ENCODE measurements around the gene MCHR1. TPM values are rescaled to one million over a fixed set of nuclear protein-coding genes. Genes with fewer than 3 reads are reported as not detected.

MCHR1 gene
- total RNA-seq, 1 experiment from 2014 or later = not detected

DNA sequence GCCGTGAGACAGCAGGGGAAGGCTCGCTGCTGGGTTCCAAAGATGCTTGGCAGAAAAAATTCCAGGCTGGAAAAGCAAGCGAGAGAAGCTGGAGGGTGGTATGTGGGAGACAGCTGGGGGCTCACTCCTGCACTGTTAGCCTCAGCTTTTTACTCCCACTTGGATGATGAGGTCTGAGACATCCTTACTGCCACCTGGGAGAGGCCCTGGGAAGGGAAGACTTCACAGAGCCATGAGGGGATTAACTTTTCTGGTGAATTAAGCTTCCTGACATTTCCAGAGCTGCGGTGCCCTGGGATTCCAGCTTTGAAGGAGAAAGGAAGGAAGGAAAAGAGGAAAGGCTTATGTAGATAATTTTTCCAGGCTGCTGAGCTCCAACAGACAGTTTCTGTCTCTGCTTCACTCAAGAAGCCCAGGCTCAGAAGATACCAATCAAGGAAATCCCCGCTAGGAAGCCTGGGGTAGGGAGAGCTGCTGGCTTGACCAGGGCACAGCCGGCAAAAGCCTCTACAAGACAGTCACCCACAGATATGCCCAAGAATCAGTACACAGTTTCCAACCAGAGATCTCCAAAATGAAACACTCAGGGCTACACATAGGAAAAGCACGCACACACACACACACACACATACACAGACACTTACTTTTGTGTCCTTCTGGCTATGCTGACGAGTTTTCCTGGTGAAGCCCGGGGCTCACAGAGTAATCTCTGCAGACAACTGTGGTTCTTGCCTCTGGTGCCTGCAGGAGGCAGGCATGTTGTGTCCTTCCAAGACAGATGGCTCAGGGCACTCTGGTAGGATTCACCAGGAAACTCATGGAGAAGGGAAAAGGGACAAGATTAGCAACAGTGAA lies 907 bp downstream of the MCHR1 start:
- Mint-ChIP-seq H3K27me3 (ENCODE audit: unreplicated experiment) (peaks cover 56% of the 10 kb centered on the region), H3K27ac (ENCODE audit: unreplicated experiment) (no peak overlapping the region), H3K4me3 (ENCODE audit: low read depth, unreplicated experiment) (no peak overlapping the region), H3K9me3 (ENCODE audit: low read depth, unreplicated experiment) (no peaks in the 10 kb centered on the region), H3K4me1 (ENCODE audit: low read depth, unreplicated experiment) (peaks cover 8% of the 10 kb centered on the region), H3K36me3 (ENCODE audit: insufficient read depth, unreplicated experiment) (no peaks in the 10 kb centered on the region)
- TF ChIP-seq, protein P1, sequence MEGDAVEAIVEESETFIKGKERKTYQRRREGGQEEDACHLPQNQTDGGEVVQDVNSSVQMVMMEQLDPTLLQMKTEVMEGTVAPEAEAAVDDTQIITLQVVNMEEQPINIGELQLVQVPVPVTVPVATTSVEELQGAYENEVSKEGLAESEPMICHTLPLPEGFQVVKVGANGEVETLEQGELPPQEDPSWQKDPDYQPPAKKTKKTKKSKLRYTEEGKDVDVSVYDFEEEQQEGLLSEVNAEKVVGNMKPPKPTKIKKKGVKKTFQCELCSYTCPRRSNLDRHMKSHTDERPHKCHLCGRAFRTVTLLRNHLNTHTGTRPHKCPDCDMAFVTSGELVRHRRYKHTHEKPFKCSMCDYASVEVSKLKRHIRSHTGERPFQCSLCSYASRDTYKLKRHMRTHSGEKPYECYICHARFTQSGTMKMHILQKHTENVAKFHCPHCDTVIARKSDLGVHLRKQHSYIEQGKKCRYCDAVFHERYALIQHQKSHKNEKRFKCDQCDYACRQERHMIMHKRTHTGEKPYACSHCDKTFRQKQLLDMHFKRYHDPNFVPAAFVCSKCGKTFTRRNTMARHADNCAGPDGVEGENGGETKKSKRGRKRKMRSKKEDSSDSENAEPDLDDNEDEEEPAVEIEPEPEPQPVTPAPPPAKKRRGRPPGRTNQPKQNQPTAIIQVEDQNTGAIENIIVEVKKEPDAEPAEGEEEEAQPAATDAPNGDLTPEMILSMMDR (IDR thresholded peaks at IDR 0.05; ENCODE audit: unreplicated experiment) = no peak
- BruUV-seq (replicated peaks) = no TSS peak
- CTCF ChIA-PET = interaction anchor here (0.9 to 1.1 kb wide), 2 partner anchors 80 to 98 kb away, joined by 3 to 4 read pairs; no protein-coding TSS in a partner anchor
- intact Hi-C loops (cut with micrococcal nuclease; ENCODE audit: unreplicated experiment) = no loop called here
- no peak for DNase-seq

DNA sequence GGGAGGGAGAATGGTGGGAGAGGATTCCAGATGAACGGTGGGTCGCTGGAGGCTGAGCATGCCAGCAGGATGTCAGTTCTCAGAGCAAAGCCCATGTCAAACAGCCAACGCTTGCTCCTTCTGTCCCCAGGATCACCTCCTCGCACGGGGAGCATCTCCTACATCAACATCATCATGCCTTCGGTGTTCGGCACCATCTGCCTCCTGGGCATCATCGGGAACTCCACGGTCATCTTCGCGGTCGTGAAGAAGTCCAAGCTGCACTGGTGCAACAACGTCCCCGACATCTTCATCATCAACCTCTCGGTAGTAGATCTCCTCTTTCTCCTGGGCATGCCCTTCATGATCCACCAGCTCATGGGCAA lies 1.5 kb downstream of the MCHR1 start:
- Mint-ChIP-seq H3K4me3 (ENCODE audit: low read depth, unreplicated experiment) (no peak overlapping the region), H3K9me3 (ENCODE audit: low read depth, unreplicated experiment) (no peaks in the 10 kb centered on the region), H3K27me3 (ENCODE audit: unreplicated experiment) (peaks cover 63% of the 10 kb centered on the region), H3K36me3 (ENCODE audit: insufficient read depth, unreplicated experiment) (no peaks in the 10 kb centered on the region), H3K4me1 (ENCODE audit: low read depth, unreplicated experiment) (peaks cover 8% of the 10 kb centered on the region), H3K27ac (ENCODE audit: unreplicated experiment) (no peak overlapping the region)
- no TSS peak for BruUV-seq (replicated peaks)
- TF ChIP-seq, protein P1 (IDR thresholded peaks at IDR 0.05; ENCODE audit: unreplicated experiment) = no peak
- intact Hi-C loops (cut with micrococcal nuclease; ENCODE audit: unreplicated experiment) = no loop called here
- CTCF ChIA-PET = interaction anchor here (0.9 to 1.1 kb wide), 2 partner anchors 80 to 98 kb away, joined by 3 to 4 read pairs; no protein-coding TSS in a partner anchor
- no peak for DNase-seq

DNA sequence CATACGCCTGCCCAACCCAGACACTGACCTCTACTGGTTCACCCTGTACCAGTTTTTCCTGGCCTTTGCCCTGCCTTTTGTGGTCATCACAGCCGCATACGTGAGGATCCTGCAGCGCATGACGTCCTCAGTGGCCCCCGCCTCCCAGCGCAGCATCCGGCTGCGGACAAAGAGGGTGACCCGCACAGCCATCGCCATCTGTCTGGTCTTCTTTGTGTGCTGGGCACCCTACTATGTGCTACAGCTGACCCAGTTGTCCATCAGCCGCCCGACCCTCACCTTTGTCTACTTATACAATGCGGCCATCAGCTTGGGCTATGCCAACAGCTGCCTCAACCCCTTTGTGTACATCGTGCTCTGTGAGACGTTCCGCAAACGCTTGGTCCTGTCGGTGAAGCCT lies 2.2 kb downstream of the MCHR1 start:
- BruUV-seq (replicated peaks) = no TSS peak
- Mint-ChIP-seq H3K27ac (ENCODE audit: unreplicated experiment) (no peak overlapping the region), H3K27me3 (ENCODE audit: unreplicated experiment) (peaks cover 64% of the 10 kb centered on the region), H3K4me1 (ENCODE audit: low read depth, unreplicated experiment) (peaks cover 8% of the 10 kb centered on the region), H3K9me3 (ENCODE audit: low read depth, unreplicated experiment) (no peaks in the 10 kb centered on the region), H3K36me3 (ENCODE audit: insufficient read depth, unreplicated experiment) (no peaks in the 10 kb centered on the region), H3K4me3 (ENCODE audit: low read depth, unreplicated experiment) (no peak overlapping the region)
- CTCF ChIA-PET = interaction anchor here (1.2 kb wide), 1 partner anchor 11 kb away, joined by 4 read pairs; no protein-coding TSS in a partner anchor
- DNase-seq = no peak
- intact Hi-C loops (cut with micrococcal nuclease; ENCODE audit: unreplicated experiment) = no loop called here
- TF ChIP-seq, protein P1 (IDR thresholded peaks at IDR 0.05; ENCODE audit: unreplicated experiment) = no peak

DNA sequence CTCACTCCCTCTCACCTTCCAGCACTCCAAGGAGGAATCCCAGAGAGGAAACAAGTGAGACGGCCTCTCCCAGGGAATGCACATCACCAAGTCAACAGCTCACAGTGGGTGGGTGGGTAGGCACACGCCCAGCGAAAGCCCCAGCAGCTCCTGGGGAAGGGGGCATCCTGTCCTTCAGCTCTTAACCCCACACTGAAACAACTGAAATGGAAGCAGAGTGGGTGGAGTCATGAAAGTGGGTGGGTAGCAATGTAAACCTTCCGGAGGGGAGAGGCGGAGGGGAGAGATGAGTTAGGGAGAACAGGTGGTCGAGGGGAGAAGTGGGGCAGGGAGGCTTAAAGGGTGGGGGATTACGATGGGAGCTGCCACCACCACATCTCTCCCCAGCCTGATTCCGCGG lies 5.4 kb downstream of the MCHR1 start:
- intact Hi-C loops (cut with micrococcal nuclease; ENCODE audit: unreplicated experiment) = no loop called here
- BruUV-seq (replicated peaks) = no TSS peak

More for the DNA sequence above, 5.4 kb downstream of the MCHR1 start:
- TF ChIP-seq, protein P1 (IDR thresholded peaks at IDR 0.05; ENCODE audit: unreplicated experiment) = no peak
- no peak for DNase-seq
- H3K9me3 Mint-ChIP-seq (ENCODE audit: low read depth, unreplicated experiment) = no peaks in the 10 kb centered on the region
- H3K27me3 Mint-ChIP-seq (ENCODE audit: unreplicated experiment) = peaks cover 46% of the 10 kb centered on the region
- peaks cover 8% of the 10 kb centered on the region for H3K4me1 Mint-ChIP-seq (ENCODE audit: low read depth, unreplicated experiment)
- no peak overlapping the region for H3K27ac Mint-ChIP-seq (ENCODE audit: unreplicated experiment)
- CTCF ChIA-PET = no interaction called here
- no peaks in the 10 kb centered on the region for H3K36me3 Mint-ChIP-seq (ENCODE audit: insufficient read depth, unreplicated experiment)
- H3K4me3 Mint-ChIP-seq (ENCODE audit: low read depth, unreplicated experiment) = no peak overlapping the region

All from Calu3 (cell line).